SK-N-MC (cell line): ENCODE results near the gene NFIX.

Experiments used
- EZH2 ChIP-seq: fragments of 200-600 bp; sonication (generic); IDR thresholded peaks from one replicate; pipeline ENCODE4 v1.6.1; 2017; ENCODE audit warnings: antibody characterized with exemption
- FOXP2 ChIP-seq: optimal IDR thresholded peaks from 2 replicates; pipeline ENCODE3; 2011; ENCODE audit warnings: mild to moderate bottlenecking, moderate library complexity; ENCODE audit not compliant: insufficient read depth; ENCODE audit errors: extremely low read length, control extremely low read depth
- POLR2AphosphoS5 ChIP-seq: IDR thresholded peaks from 2 replicates; pipeline ENCODE4 v1.6.1; 2012; ENCODE audit warnings: mild to moderate bottlenecking, low read depth, low read length, borderline replicate concordance

DNA sequence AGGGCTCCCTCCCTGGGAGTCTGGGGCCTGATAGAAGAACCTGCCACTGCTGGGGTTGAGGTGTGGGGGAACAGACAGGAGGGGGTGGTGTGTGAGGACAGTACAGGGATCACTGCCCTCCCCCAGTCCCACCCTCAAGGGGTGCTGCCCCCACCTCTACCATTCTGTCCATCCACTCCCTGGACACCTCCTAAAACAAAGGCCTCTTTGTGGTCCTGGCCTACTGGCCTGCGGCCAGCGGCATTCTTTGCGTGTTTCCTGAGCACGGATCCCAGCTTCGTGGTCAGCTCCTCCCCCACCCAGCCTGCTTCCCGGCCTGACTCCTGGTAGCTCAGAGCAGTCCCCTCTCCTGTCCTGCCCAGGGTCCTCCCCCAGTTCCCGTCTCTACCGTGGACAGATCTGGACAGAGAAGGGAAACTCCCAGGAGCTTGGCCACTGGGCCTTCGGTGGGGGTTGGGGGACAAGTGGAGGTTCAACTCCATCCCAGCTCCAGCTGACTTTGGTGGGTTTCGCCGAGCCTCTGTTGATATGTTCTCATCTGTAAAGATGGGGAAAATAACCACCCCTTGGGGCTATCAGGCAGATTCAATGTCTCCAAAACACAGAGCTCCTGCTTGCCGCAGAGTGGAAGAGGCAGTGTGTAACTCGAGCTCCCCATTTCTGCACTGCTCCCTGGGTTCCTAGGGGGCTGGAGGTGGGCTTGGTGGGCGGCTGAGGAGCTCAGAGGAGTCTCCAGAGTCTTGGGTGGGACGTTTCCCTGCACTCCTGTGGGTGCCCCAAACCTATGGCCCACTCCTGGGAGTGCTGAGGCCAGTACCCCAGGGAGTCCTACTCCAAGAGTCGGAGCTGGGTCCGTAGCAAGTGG lies 58.7 kb downstream of the NFIX start:
- TF ChIP-seq POLR2AphosphoS5 (no peak), EZH2 (no peak), FOXP2 (no peak)
